Measurements from ENCODE around the gene PPP1R37.
"Not testable (repeated sequence)": the region's sequence is repeated elsewhere in the genome, so short reads cannot be mapped to it uniquely, and the experiment has no call there.

PPP1R37 gene

GRCh38 chr19:45097450-45097775, 4.4 kb downstream of the PPP1R37 start:
- no peak for DNase-seq

- DNase-seq, result no peak
These were observed 5.0 kb downstream of the PPP1R37 start for GRCh38 chr19:45097776-45098520.

DNA sequence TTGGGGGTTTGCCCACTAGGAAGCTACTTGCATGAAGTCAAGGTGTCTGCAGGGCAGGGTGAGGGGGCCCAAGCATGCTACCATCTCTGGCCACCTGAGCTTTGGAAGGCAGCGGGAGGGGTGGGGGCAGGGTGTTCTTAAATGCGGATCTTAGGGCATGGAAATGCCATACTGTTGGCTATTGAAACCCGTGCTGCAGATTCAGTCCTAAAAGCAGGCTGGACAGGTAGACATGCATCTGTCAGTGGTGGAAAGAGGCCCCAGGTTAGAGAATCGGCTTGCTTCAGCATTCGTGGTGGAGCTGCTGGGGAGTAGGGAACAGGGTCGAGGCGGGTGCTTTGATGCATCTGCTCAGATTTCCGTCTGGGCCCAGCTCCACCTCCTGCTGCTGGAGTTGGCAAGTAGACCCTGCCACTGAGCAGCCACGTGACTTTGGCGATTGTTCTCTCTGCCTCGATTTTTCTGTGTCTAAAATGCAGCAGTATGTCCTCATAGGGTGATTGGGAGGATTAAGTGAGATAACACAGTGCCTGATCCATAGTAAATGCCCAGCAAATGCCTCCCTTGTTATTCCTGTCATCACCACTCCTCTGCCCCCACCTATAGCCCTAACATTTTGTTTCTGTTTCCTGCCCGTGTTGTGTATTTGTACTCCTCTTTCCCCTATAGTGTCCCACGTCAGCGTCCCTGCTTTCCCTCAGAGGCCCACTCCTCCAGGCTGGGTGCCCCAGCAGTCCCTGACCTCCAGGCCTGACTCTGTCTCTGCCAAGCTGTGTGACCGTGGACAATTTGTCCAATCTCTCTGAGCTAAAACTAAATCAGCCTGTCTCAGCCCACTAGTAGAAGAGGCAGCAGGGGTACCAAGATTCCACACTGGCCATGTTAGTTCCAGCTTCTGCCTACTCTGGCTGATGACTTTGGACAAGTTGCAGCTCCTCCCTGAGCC, 5.8 kb downstream of the PPP1R37 start:
- no peak for DNase-seq

DNA sequence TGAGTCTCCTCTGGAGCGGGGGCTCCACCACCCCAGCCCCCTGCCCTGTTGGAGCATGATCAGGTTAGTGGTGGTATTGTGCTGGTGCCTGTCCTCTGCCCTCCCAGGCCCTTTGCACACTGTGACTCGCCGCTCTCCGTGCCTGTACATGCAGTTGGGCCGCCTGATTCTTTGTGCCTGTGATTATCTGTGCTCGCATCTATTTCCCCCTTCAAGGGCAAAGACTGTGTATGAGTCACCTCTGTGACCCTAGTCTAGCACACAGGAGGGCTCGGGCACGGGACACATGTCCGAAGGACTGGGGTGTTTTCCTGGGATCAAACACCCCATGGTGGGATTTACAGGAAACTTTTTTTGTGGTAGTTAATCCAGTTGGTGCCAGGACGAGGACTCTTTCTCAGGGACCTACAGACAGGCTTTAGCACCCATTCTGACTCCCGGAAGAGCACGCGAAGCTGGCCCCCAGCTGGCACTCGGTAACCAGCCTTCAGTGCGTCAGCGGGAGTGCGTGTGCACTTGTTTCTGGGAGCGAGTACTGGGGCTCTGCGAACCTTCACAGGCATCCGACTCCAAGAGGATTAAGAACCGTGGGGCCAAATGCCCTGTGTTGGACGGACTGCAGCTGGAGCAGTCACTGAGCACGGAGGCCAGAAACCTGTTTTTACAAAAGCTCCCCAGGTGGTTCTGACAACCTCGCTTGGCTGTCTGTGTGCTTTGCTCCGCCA, 6.7 kb downstream of the PPP1R37 start:
- no peak for DNase-seq

GRCh38 chr19:45100201-45100600, 7.2 kb downstream of the PPP1R37 start:
- no peak for DNase-seq

- DNase-seq, result no peak
These were observed 7.9 kb downstream of the PPP1R37 start for GRCh38 chr19:45100846-45101252.

GRCh38 chr19:45101806-45102205, 8.8 kb downstream of the PPP1R37 start:
- no peak for DNase-seq

DNA sequence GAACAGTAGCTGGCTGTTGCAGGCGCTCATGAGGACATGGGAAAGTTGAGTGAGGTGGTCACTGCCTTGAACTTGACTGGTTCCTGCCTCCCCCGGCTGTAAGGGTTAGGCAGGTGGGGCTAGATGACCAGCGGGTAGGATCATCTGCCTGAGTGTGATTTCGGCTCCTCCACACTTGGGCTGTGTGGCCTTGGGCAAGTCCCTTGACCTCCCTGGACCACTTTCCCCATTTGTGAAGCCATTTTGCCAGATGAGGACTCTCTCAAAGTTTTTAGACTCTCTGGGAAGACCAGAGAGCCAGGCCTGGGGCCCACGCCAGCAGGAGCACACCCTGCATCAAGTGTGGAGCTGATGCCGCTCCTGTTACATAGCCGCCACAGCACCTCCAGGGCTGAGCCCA, 9.5 kb downstream of the PPP1R37 start:
- no peak for DNase-seq

DNA sequence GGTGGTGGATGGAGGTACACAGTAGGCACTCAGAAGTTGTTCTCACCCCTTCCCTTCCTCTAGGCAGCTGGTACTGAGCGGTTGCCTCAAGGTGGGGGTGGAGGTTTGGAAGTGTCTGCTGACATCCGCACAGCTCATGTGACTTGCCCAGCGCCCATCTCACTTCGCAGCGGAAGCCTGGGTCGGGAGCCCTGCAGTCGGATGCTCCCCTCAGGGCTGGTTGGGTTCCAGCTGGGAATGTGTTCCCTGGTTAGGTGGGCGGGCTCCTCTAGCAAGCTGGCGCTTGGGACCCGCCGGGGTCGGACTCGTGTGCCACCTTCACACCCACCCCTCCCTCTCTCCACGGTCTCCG, 10.2 kb downstream of the PPP1R37 start:
- DNase-seq, result no peak

GRCh38 chr19:45103508-45104319, 10.7 kb downstream of the PPP1R37 start:
- no peak for DNase-seq

GRCh38 chr19:45104658-45105349, 11.8 kb downstream of the PPP1R37 start:
- no peak for DNase-seq

- not testable (repeated sequence) for DNase-seq
These were observed 13.4 kb downstream of the PPP1R37 start for GRCh38 chr19:45106363-45106762.

- DNase-seq, result no peak
These were observed 14.7 kb downstream of the PPP1R37 start for GRCh38 chr19:45107621-45108150.

DNA sequence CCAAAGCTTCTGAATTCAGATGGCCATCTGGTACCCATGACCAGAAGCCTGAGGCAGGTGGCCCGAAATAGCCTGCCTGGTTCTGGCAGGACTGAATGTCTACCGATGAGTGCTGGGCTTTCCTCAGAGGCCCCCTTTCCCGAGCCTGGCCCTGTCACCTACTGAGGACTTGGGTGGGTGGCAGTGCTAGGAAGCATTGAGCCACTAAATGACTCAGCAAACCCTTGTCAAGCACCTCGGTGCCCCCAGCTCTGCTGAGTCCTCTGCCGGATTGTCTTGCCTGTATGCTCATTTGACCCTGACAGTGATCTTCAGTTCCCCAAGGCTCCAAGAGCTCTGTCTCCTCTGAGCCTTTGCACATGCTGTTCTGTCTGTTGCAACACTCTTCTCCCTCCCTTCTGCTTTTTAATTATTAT, 17.9 kb downstream of the PPP1R37 start:
- DNase-seq, result no peak

- no peak for DNase-seq
These were observed 19.3 kb downstream of the PPP1R37 start for GRCh38 chr19:45112111-45112827.

GRCh38 chr19:45113628-45114027, 20.6 kb downstream of the PPP1R37 start:
- no peak for DNase-seq

DNA sequence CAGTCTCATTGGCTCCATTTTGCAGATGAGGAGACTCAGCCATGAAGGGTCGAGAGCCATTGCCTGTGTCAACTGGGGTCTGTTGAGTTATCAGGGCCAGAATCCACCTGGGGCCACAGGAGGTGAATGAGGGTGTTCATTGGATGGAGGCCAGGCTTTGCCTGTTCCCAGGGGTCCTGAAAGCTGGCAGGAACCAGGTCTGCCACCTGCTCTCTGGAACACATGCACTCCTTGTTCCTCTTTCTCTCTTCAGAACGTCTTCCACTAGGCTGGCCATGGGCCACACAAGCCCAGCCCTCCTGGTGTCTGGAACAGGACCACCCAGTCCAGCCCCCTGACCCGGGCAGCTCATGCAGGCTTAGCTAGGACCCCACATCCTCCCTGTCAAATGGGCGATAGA, 21.1 kb downstream of the PPP1R37 start:
- no peak for DNase-seq

DNA sequence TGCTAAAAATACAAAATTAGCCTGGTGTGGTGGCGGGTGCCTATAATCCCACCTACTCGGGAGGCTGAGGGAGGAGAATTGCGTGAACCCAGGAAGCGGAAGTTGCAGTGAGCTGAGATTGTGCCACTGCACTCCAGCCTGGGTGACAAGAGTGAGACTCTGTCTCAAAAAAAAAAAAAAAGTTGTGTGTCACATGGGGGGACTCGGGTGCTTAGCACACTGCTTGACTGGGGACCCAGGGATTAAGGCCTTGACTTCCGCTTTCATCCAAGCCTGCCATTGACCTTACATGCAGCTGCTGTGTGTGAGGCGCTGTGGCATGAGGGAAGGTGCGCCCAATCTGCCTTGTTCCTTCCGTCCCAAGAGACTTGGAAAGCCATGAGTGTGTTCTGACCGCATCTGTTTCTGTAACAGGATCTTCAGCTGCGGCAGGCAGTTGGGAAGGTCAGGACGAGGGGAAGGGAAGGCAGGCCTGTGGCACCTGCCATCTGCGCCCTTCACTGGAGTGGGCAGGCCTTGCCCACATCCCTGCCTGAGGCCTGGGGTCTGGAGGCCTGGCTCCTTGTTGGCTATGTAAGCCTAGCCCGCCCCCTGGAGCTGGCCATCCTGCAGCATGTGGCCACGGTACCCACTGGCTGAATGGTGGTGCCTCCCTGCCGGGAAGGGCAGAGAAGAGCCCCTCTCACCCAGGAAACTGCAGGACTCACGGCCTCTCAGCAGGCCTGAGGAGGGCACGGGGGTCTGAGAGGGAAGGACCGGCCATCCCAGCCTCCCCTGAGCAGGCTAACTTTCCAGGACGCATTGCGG, 23.0 kb downstream of the PPP1R37 start:
- DNase-seq, result no peak

- peak; percentile 46 for DNase-seq
These were observed 24.2 kb downstream of the PPP1R37 start for GRCh38 chr19:45117167-45117594.

- no peak for DNase-seq
These were observed 24.7 kb downstream of the PPP1R37 start for GRCh38 chr19:45117671-45118070.
